A549 (cell line): Measurements from ENCODE around the gene LAMB1.

Experiments used
- BHLHE40 ChIP-seq: IDR thresholded peaks from 2 replicates; pipeline ENCODE4 v1.6.1; 2012; ENCODE audit warnings: low read depth, low read length, inconsistent platforms
- CBX8 ChIP-seq: fragments of 200-600 bp; sonication (generic); IDR thresholded peaks from 2 replicates; pipeline ENCODE4 v1.6.1; 2016
- JUNB ChIP-seq: fragments of >200 bp; sonication (Bioruptor Twin); formaldehyde crosslinking; IDR thresholded peaks from 2 replicates; pipeline ENCODE4 v1.6.1; 2016
- MAFK ChIP-seq: fragments of 450-650 bp; IDR thresholded peaks from 2 replicates; pipeline ENCODE4 v1.6.1; 2014; ENCODE audit not compliant: partially characterized antibody
- NR3C1 ChIP-seq: fragments of >200 bp; sonication (Bioruptor Twin); formaldehyde crosslinking; IDR thresholded peaks from 3 replicates; pipeline ENCODE4 v1.6.1; 2017
- POLR2A ChIP-seq: IDR thresholded peaks from 2 replicates; pipeline ENCODE4 v1.6.1; 2012; ENCODE audit warnings: mild to moderate bottlenecking, low read length
- SMC3 ChIP-seq: fragments of >200 bp; sonication (Bioruptor Twin); formaldehyde crosslinking; IDR thresholded peaks from 3 replicates; pipeline ENCODE4 v1.6.1; 2018; ENCODE audit warnings: inconsistent platforms
- TF ChIP-seq, protein P1 (sequence below): fragments of >200 bp; sonication (Bioruptor Twin); formaldehyde crosslinking; IDR thresholded peaks from 3 replicates; pipeline ENCODE4 v1.5.1; 2016
- TF ChIP-seq, protein P2 (sequence below): fragments of 150-350 bp; IDR thresholded peaks from 2 replicates; pipeline ENCODE4 v1.6.1; 2014; ENCODE audit warnings: low read depth, mild to moderate bottlenecking, low read length
- TF ChIP-seq, protein P3 (sequence below): fragments of >200 bp; sonication (Bioruptor Twin); formaldehyde crosslinking; IDR thresholded peaks from 3 replicates; pipeline ENCODE4 v1.6.1; 2016
- TF ChIP-seq, protein P4 (sequence below): IDR thresholded peaks from 2 replicates; pipeline ENCODE4 v1.6.1; 2012

DNA sequence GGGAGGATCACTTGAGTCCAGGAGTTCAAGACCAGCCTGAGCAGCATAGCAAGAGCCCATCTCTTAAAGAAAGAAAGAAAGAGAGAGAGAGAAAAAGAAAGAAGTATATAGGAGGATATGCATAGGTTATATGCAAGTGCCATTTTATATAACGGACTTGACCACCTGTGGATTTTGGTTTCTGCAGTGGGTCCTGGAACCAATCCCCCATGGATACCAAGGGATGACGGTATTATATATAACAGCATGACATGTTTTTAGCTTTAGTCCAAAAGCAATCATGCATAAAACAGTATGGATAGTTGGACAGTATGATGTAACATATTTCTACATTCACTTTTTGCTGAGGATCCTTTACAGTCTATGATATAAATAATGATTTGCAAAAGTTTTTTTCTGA, 66.6 kb downstream of the LAMB1 start:
- TF ChIP-seq POLR2A = no peak
- TF ChIP-seq, protein P1, sequence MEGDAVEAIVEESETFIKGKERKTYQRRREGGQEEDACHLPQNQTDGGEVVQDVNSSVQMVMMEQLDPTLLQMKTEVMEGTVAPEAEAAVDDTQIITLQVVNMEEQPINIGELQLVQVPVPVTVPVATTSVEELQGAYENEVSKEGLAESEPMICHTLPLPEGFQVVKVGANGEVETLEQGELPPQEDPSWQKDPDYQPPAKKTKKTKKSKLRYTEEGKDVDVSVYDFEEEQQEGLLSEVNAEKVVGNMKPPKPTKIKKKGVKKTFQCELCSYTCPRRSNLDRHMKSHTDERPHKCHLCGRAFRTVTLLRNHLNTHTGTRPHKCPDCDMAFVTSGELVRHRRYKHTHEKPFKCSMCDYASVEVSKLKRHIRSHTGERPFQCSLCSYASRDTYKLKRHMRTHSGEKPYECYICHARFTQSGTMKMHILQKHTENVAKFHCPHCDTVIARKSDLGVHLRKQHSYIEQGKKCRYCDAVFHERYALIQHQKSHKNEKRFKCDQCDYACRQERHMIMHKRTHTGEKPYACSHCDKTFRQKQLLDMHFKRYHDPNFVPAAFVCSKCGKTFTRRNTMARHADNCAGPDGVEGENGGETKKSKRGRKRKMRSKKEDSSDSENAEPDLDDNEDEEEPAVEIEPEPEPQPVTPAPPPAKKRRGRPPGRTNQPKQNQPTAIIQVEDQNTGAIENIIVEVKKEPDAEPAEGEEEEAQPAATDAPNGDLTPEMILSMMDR = no peak
- no peak for TF ChIP-seq MAFK
- TF ChIP-seq NR3C1 = no peak
- no peak for TF ChIP-seq BHLHE40
- TF ChIP-seq, protein P2, sequence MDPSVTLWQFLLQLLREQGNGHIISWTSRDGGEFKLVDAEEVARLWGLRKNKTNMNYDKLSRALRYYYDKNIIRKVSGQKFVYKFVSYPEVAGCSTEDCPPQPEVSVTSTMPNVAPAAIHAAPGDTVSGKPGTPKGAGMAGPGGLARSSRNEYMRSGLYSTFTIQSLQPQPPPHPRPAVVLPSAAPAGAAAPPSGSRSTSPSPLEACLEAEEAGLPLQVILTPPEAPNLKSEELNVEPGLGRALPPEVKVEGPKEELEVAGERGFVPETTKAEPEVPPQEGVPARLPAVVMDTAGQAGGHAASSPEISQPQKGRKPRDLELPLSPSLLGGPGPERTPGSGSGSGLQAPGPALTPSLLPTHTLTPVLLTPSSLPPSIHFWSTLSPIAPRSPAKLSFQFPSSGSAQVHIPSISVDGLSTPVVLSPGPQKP = no peak
- no peak for TF ChIP-seq JUNB
- TF ChIP-seq, protein P3, sequence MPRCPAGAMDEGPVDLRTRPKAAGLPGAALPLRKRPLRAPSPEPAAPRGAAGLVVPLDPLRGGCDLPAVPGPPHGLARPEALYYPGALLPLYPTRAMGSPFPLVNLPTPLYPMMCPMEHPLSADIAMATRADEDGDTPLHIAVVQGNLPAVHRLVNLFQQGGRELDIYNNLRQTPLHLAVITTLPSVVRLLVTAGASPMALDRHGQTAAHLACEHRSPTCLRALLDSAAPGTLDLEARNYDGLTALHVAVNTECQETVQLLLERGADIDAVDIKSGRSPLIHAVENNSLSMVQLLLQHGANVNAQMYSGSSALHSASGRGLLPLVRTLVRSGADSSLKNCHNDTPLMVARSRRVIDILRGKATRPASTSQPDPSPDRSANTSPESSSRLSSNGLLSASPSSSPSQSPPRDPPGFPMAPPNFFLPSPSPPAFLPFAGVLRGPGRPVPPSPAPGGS = no peak
- TF ChIP-seq SMC3 = no peak
- TF ChIP-seq, protein P4, sequence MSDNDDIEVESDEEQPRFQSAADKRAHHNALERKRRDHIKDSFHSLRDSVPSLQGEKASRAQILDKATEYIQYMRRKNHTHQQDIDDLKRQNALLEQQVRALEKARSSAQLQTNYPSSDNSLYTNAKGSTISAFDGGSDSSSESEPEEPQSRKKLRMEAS = no peak
- no peak for TF ChIP-seq CBX8
